H1 (cell line): ENCODE results near the gene MIS18BP1. TPM values are rescaled to one million over a fixed set of nuclear protein-coding genes. Genes with fewer than 3 reads are reported as not detected.

Experiments used
- CTCF ChIA-PET: fragments of 300-600 bp; sonication (Branson Sonifier 250); formaldehyde crosslinking; loops from one replicate; lab custom pipeline; 2021; ENCODE audit not compliant: partially characterized antibody; lab: Charles Lee
- POLR2A ChIA-PET: fragments of 300-600 bp; sonication (Branson Sonifier 250); formaldehyde crosslinking; loops from one replicate; lab custom pipeline; 2021; ENCODE audit warnings: inconsistent platforms; ENCODE audit not compliant: partially characterized antibody; lab: Charles Lee
- DNase-seq, 2 experiments: peaks; one replicate each; pipeline versions ENCODE4 v3.0.0 to v3.0.0-alpha.2; 2010 to 2022; ENCODE audit warnings: low spot score in 2 of 2, low read depth in 1 of 2, mixed read lengths in 1 of 2
- FAIRE-seq: peaks from 2 replicates; lab custom pipeline; 2011; peaks lifted over from hg19 to GRCh38; lab: Jason Lieb, UNC
- H2AFZ ChIP-seq: 2 replicates; pipeline ENCODE4 v1.8.1; 2012; ENCODE audit warnings: low read length, inconsistent platforms
- H2AK5ac ChIP-seq: 2 replicates; pipeline ENCODE4 v1.6.1; 2013; ENCODE audit warnings: low read depth, low read length
- H2BK120ac ChIP-seq: replicated peaks from 2 replicates; pipeline ENCODE3; 2013; ENCODE audit warnings: low read depth, low read length, inconsistent platforms
- H2BK12ac ChIP-seq: 2 replicates; pipeline ENCODE4 v1.6.1; 2013; ENCODE audit warnings: low read depth, low read length
- H2BK15ac ChIP-seq: 2 replicates; pipeline ENCODE4 v1.6.1; 2013; ENCODE audit warnings: low read length
- H2BK20ac ChIP-seq: 2 replicates; pipeline ENCODE4 v1.6.1; 2013; ENCODE audit warnings: low read length
- H2BK5ac ChIP-seq: 2 replicates; pipeline ENCODE4 v1.6.1; 2013; ENCODE audit warnings: low read depth, low read length
- H3K14ac ChIP-seq: 2 replicates; pipeline ENCODE4 v1.6.1; 2013; ENCODE audit warnings: inconsistent platforms; ENCODE audit not compliant: insufficient read length
- H3K18ac ChIP-seq: 2 replicates; pipeline ENCODE4 v1.6.1; 2013; ENCODE audit warnings: low read length; ENCODE audit errors: extremely low read depth
- H3K23ac ChIP-seq: 2 replicates; pipeline ENCODE4 v1.6.1; 2013; ENCODE audit warnings: inconsistent platforms; ENCODE audit not compliant: insufficient read length
- H3K23me2 ChIP-seq: 2 replicates; pipeline ENCODE4 v1.6.1; 2013; ENCODE audit warnings: low read depth, low read length
- H3K27ac ChIP-seq: 2 replicates; pipeline ENCODE4 v1.6.1; 2011; ENCODE audit warnings: low read depth, low read length, inconsistent platforms
- H3K27me3 ChIP-seq, 4 experiments: replicated peaks in 1 of 4; 1 replicate in 1 of 4; 2 replicates in 3 of 4; pipeline versions ENCODE4 v1.6.1 to v1.8.1; 2011 to 2013; ENCODE audit warnings: low read length in 3 of 4, mild to moderate bottlenecking in 3 of 4, inconsistent platforms in 2 of 4, mixed read lengths in 2 of 4, moderate library complexity in 1 of 4; ENCODE audit not compliant: control insufficient read depth in 3 of 4, insufficient read depth in 3 of 4; ENCODE audit errors: extremely low read depth in 1 of 4
- H3K36me3 ChIP-seq, 4 experiments: 2 replicates each; pipeline versions ENCODE4 v1.6.1 to v1.8.1; 2011 to 2013; ENCODE audit warnings: mild to moderate bottlenecking in 4 of 4, low read length in 3 of 4, moderate library complexity in 2 of 4, control low read depth in 1 of 4, inconsistent platforms in 1 of 4; ENCODE audit not compliant: insufficient read depth in 4 of 4, control insufficient read depth in 2 of 4
- H3K4ac ChIP-seq: replicated peaks from 2 replicates; pipeline ENCODE3; 2013; ENCODE audit warnings: low read length, low read depth, mixed read lengths, inconsistent platforms; ENCODE audit not compliant: insufficient read length
- H3K4me1 ChIP-seq, 4 experiments: replicated peaks in 1 of 4; 1 replicate in 1 of 4; 2 replicates in 3 of 4; pipeline versions ENCODE4 v1.6.1 to v1.8.1; 2011 to 2013; ENCODE audit warnings: low read length in 3 of 4, inconsistent platforms in 2 of 4, mixed read lengths in 1 of 4; ENCODE audit not compliant: insufficient read depth in 4 of 4, control insufficient read depth in 3 of 4
- H3K4me2 ChIP-seq, 2 experiments: 2 replicates each; pipeline versions ENCODE4 v1.6.1 to v1.8.1; 2011 to 2013; ENCODE audit warnings: low read depth in 2 of 2, low read length in 2 of 2, control low read depth in 1 of 2, inconsistent platforms in 1 of 2, mild to moderate bottlenecking in 1 of 2; ENCODE audit not compliant: insufficient read depth in 1 of 2
- H3K4me3 ChIP-seq, 4 experiments: fragments of 200-600, 300-600 bp in 1 of 4; sonication (generic), shearing (Covaris generic), sonication (Bioruptor Twin) in 1 of 4; 2 replicates each; pipeline versions ENCODE4 v1.5.1 to v1.8.1; 2011 to 2016; ENCODE audit warnings: low read length in 4 of 4, low read depth in 3 of 4, control low read depth in 2 of 4, inconsistent platforms in 2 of 4, mild to moderate bottlenecking in 2 of 4, mixed read lengths in 1 of 4, moderate library complexity in 1 of 4; ENCODE audit not compliant: insufficient read depth in 2 of 4; ENCODE audit errors: extremely low read depth in 1 of 4
- H3K56ac ChIP-seq: replicated peaks from 2 replicates; pipeline ENCODE3; 2013; ENCODE audit warnings: low read depth, mild to moderate bottlenecking, mixed read lengths, low read length, inconsistent platforms; ENCODE audit not compliant: insufficient read length
- H3K79me1 ChIP-seq: 2 replicates; pipeline ENCODE4 v1.6.1; 2013; ENCODE audit warnings: low read depth, low read length, control low read depth
- H3K79me2 ChIP-seq, 2 experiments: 2 replicates each; pipeline versions ENCODE4 v1.6.1 to v1.8.1; 2012 to 2013; ENCODE audit warnings: low read length in 2 of 2, mild to moderate bottlenecking in 2 of 2, inconsistent platforms in 1 of 2; ENCODE audit not compliant: insufficient read depth in 2 of 2, control insufficient read depth in 1 of 2
- H3K9ac ChIP-seq, 4 experiments: replicated peaks in 1 of 4; 1 replicate in 1 of 4; 2 replicates in 3 of 4; pipeline versions ENCODE4 v1.6.1 to v1.8.1; 2011 to 2013; ENCODE audit warnings: low read depth in 3 of 4, low read length in 3 of 4, control low read depth in 2 of 4, mild to moderate bottlenecking in 2 of 4, moderate library complexity in 2 of 4, inconsistent platforms in 1 of 4; ENCODE audit errors: extremely low read depth in 1 of 4
- H3K9me3 ChIP-seq, 2 experiments: 2 replicates each; pipeline versions ENCODE4 v1.6.1 to v1.8.1; 2012 to 2013; ENCODE audit warnings: mild to moderate bottlenecking in 2 of 2, moderate library complexity in 2 of 2, control low read depth in 1 of 2, inconsistent platforms in 1 of 2, low read depth in 1 of 2, low read length in 1 of 2, mixed read lengths in 1 of 2; ENCODE audit not compliant: insufficient read depth in 2 of 2
- H4K20me1 ChIP-seq, 2 experiments: replicated peaks in 1 of 2; 2 replicates each; pipeline versions ENCODE3 to v1.8.1; 2011 to 2013; ENCODE audit warnings: inconsistent platforms in 2 of 2, low read length in 2 of 2, mild to moderate bottlenecking in 1 of 2; ENCODE audit not compliant: insufficient read depth in 2 of 2, control insufficient read depth in 1 of 2
- H4K5ac ChIP-seq: 2 replicates; pipeline ENCODE4 v1.6.1; 2013; ENCODE audit warnings: low read length, low read depth, mixed read lengths, inconsistent platforms; ENCODE audit not compliant: insufficient read length
- H4K8ac ChIP-seq: 2 replicates; pipeline ENCODE4 v1.8.0; 2013; ENCODE audit warnings: mild to moderate bottlenecking, moderate library complexity, low read length, inconsistent platforms; ENCODE audit not compliant: insufficient read depth; ENCODE audit errors: extremely low read depth
- H4K91ac ChIP-seq: replicated peaks from 2 replicates; pipeline ENCODE3; 2013; ENCODE audit warnings: low read length, mixed read lengths, inconsistent platforms; ENCODE audit not compliant: insufficient read length
- ASH2L ChIP-seq: fragments of 200-600, 300-600 bp; sonication (generic); IDR thresholded peaks from one replicate; pipeline ENCODE4 v1.7.1; 2017; ENCODE audit warnings: low read length
- CHD1 ChIP-seq: IDR thresholded peaks from 2 replicates; pipeline ENCODE4 v1.6.1; 2012; ENCODE audit warnings: low read depth, low read length, improper control_type of control experiment
- CHD2 ChIP-seq: IDR thresholded peaks from 2 replicates; pipeline ENCODE4 v1.6.1; 2012; ENCODE audit warnings: low read length, improper control_type of control experiment
- CREB1 ChIP-seq: IDR thresholded peaks from 2 replicates; pipeline ENCODE4 v1.6.1; 2012; ENCODE audit warnings: inconsistent platforms
- GABPA ChIP-seq: IDR thresholded peaks from 2 replicates; pipeline ENCODE4 v1.6.1; 2011; ENCODE audit warnings: mild to moderate bottlenecking, low read length, moderate library complexity, borderline replicate concordance; ENCODE audit not compliant: insufficient read depth
- GTF2F1 ChIP-seq: IDR thresholded peaks from 2 replicates; pipeline ENCODE4 v1.6.1; 2012; ENCODE audit warnings: low read depth, low read length, improper control_type of control experiment, borderline replicate concordance
- HDAC6 ChIP-seq: IDR thresholded peaks from one replicate; pipeline ENCODE4 v1.7.1; 2012; ENCODE audit warnings: low read depth, mild to moderate bottlenecking, inconsistent platforms, low read length, moderate library complexity
- KDM4A ChIP-seq: IDR thresholded peaks from one replicate; pipeline ENCODE4 v1.7.1; 2012; ENCODE audit warnings: low read depth, mild to moderate bottlenecking, moderate library complexity, low read length, inconsistent platforms; ENCODE audit not compliant: severe bottlenecking
- PHF8 ChIP-seq: fragments of 200-600 bp; sonication (generic); conservative IDR thresholded peaks from 2 replicates; pipeline ENCODE4 v1.7.1; 2012; ENCODE audit warnings: low read depth, mild to moderate bottlenecking, inconsistent platforms, low read length, moderate library complexity
- RXRA ChIP-seq: IDR thresholded peaks from 2 replicates; pipeline ENCODE4 v1.6.1; 2011; ENCODE audit warnings: low read depth, mild to moderate bottlenecking, low read length, moderate library complexity; ENCODE audit not compliant: insufficient read depth
- SIRT6 ChIP-seq: IDR thresholded peaks from one replicate; pipeline ENCODE4 v1.7.1; 2012; ENCODE audit warnings: low read length, inconsistent platforms
- SIX5 ChIP-seq: IDR thresholded peaks from 2 replicates; pipeline ENCODE4 v1.6.1; 2011; ENCODE audit warnings: mild to moderate bottlenecking, low read depth, low read length
- SUZ12 ChIP-seq: fragments of 200-600 bp; sonication (generic); IDR thresholded peaks from 2 replicates; pipeline ENCODE4 v1.6.1; 2012; ENCODE audit warnings: mild to moderate bottlenecking, inconsistent platforms, low read length, moderate library complexity, mixed read lengths
- TAF1 ChIP-seq: IDR thresholded peaks from 2 replicates; pipeline ENCODE4 v1.6.1; 2011; ENCODE audit warnings: mild to moderate bottlenecking, low read depth, low read length
- WGBS, 2 experiments: shearing (Covaris generic) in 1 of 2; methylation state at CpG; one replicate each; pipeline versions ENCODE4 v1.1.6 to v1.1.7; 2013 to 2015; ENCODE audit warnings: low lambda C conversion rate in 2 of 2, mixed read lengths in 2 of 2, inconsistent platforms in 1 of 2, low coverage in 1 of 2, missing lambda C conversion rate in 1 of 2; ENCODE audit not compliant: insufficient replicate concordance in 2 of 2, insufficient coverage in 1 of 2, insufficient read length in 1 of 2; ENCODE audit errors: extremely low coverage in 1 of 2, missing lambda C conversion rate in 1 of 2; 5-methylcytosine and 5-hydroxymethylcytosine counted together
- polyA plus RNA-seq, 7 experiments: library from polyadenylated mRNA; depleted of rRNA in 3 of 7; stranded (reverse) in 5 of 7; unstranded in 2 of 7; fragments of >200 nt in 5 of 7; fragments of 200-250 nt in 2 of 7; gene quantifications; 1 replicate in 5 of 7; 2 replicates in 1 of 7; 4 replicates in 1 of 7; pipeline versions ENCODE4 v1.2.1 to v1.2.3, GENCODE V29; 2011 to 2013; ENCODE audit warnings: missing spikeins in 2 of 7, mixed read lengths in 2 of 7
- total RNA-seq: library from RNA; stranded (reverse); fragmentation: NEBNext Ultra II Directional; extraction: Animal tissue kit (Norgen Biotek cat#: 25700); gene quantifications from 2 replicates; pipeline ENCODE4 v1.2.1, GENCODE V29; 2021

MIS18BP1 gene
- total and polyA plus RNA-seq, 2 of the 8 experiments (the other 6 are each of a cell fraction or from before 2014, with no cell fraction given), result 12.8 to 80.5 TPM

DNA sequence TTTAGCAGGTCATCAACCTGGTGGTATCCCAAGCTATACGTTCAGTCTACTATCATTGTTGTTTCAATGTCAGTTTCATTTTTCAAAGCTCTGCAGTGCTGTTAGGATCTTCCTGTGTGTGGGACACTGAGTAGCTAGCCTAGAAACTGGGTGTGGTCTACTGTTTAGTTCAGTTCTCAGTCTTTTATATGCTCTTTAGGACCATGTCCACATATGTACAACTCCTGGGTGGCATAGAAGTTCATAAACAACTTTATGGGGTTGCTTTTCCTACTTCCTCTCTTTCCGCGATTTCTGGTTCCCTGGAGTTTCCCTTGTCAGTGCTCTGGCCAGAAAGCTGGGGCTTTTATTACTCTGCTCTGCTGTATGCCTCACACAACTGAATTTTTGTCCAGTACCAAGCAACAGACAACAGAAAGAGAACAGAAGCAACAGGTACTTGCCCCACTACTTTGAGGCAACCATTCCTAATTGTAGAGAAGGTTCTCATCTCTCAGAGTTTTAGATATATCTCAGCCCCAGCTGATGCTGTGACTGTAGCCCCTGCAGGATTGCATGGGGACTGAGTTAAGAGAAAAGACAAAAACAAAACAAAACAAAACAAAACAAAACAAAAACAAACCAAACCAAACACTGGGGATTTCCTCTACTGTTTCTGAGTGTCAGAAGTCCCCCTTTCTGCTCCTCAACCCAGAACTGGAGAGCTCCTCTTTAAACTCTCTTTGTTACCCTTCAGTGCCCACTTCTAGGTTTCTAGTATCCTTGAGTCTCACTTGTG is 30.3 kb downstream of the MIS18BP1 start:
- peaks cover 0 to 2% of the 10 kb centered on the region in 2 experiments for H4K20me1 ChIP-seq
- H2AK5ac ChIP-seq, result no peak overlapping the region
- no peak overlapping the region for H3K9ac ChIP-seq
- H3K4me3 ChIP-seq, result no peak overlapping the region
- no peak overlapping the region for H3K14ac ChIP-seq
- no peak overlapping the region for H4K5ac ChIP-seq
- no peaks in the 10 kb centered on the region for H3K79me2 ChIP-seq
- no peak overlapping the region for H3K23ac ChIP-seq
- WGBS, 2 experiments, result 100% methylated on average over 3 of the region's 3 CpGs; no CpG with 5 or more reads in 1 of the 2 experiments
- H2BK12ac ChIP-seq, result no peak overlapping the region
- H3K18ac ChIP-seq, result no peak overlapping the region
- H2AFZ ChIP-seq, result no peak overlapping the region
- no peak for FAIRE-seq
- H3K79me1 ChIP-seq, result no peaks in the 10 kb centered on the region
- no peak overlapping the region for H2BK5ac ChIP-seq
- ChIA-PET CTCF (interaction anchor here (0.6 to 1.5 kb wide), 3 partner anchors 24 to 1372 kb away, joined by 3 to 5 read pairs (median 4); no protein-coding TSS in a partner anchor), POLR2A (no interaction called here)
- H3K56ac ChIP-seq, result no peak overlapping the region
- H3K27ac ChIP-seq, result no peak overlapping the region
- H4K91ac ChIP-seq, result no peak overlapping the region
- H4K8ac ChIP-seq, result no peak overlapping the region
- no peak overlapping the region for H2BK20ac ChIP-seq
- DNase-seq, result no peak
- H3K23me2 ChIP-seq, result no peaks in the 10 kb centered on the region
- no peak overlapping the region for H2BK120ac ChIP-seq
- no peak overlapping the region for H3K4ac ChIP-seq
- H3K36me3 ChIP-seq, result peaks cover 7 to 62% (median 28%) of the 10 kb centered on the region in 4 experiments
- H2BK15ac ChIP-seq, result no peak overlapping the region
- H3K27me3 ChIP-seq, result no peaks in the 10 kb centered on the region
- no peaks in the 10 kb centered on the region for H3K4me1 ChIP-seq
- H3K9me3 ChIP-seq, result no peaks in the 10 kb centered on the region
- H3K4me2 ChIP-seq, result no peak overlapping the region
- TF ChIP-seq SIRT6 (no peak), SUZ12 (no peak), SIX5 (no peak), GABPA (no peak), CHD2 (no peak), TAF1 (no peak), GTF2F1 (no peak), CHD1 (no peak), KDM4A (no peak), PHF8 (no peak), HDAC6 (no peak), ASH2L (no peak), RXRA (no peak), CREB1 (no peak)
